HG03378 (cell line): ENCODE measurements around the gene DPCD.
"Not testable (repeated sequence)": the region's sequence is repeated elsewhere in the genome, so short reads cannot be mapped to it uniquely, and the experiment has no call there.

ENCODE experiments used
- ATAC-seq: cut with Tn5 transposase; IDR thresholded peaks from one replicate; pipeline ENCODE4 v1.9.1; 2021; ENCODE audit warnings: mild to moderate bottlenecking, moderate library complexity; ENCODE audit not compliant: unreplicated experiment

Gene DPCD

DNA sequence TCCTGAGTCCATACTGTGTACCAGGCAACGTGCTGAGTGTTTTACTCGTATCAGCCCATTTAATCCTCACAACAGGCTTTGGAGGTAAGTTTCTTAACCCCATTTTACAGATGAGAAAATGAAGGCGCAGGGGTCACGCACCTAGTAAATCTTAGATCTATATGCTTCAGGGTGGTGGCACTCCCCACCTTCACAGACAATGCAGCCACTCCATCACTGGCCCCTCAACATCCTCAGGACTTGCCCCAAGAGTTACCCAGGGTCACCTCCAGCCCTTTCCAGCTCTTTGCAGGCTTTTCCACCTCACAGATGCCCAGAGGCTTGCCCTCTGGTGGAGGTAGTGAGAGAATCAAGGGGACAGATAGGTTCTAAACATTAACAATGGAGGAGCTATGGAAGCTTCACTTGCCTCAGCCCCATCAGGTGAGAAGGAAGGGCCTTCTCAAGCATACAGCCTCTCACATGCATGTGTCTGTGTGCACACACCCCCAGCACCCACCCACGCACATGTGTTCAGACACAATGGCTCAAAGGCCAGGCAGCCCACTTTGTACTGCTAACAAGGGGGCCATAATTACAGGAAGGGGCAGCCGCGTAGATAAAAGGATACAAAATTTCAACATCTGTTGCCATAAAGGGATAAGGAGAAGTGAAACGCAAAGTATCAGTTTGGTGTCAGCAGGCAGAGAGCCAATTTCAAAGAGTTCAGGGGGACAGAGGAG lies 29.1 kb downstream of the DPCD start:
- no peak for ATAC-seq

DNA sequence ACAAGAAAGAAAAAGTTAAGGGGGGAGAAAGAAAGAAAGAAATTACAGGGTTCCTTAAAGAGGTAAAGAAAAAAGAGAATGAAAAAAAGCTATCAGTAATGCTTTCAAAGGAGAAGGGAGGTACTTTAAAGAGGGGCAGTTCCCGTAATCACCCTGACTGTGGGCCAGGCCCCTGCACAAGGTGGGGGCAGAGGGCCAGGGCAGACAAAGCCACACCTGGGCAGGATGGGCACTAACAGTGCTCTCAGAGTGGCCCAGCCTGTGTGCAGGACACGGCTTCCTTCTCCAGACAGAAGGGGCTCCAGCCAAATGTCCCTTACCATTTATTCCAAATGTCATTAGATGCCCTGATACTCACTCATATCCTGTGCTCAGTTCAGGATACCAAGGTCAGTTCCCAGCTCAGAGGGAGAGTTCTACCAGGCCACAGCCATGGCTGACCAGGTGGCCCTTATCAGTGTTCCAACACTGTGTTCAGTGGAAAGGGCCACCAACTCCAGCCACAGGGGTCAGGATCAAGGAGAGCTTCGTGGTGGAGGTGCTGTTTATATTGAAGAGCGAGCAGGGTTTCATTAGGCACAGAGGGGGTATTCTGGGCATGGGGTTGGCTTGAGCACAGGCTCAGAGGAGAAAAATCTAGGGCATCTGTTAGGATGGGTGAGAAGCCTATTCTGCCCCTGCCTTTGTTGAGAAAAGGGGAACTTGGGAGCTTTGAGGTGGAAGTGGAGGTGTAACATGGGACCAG lies 29.9 kb downstream of the DPCD start:
- ATAC-seq: no peak

DNA sequence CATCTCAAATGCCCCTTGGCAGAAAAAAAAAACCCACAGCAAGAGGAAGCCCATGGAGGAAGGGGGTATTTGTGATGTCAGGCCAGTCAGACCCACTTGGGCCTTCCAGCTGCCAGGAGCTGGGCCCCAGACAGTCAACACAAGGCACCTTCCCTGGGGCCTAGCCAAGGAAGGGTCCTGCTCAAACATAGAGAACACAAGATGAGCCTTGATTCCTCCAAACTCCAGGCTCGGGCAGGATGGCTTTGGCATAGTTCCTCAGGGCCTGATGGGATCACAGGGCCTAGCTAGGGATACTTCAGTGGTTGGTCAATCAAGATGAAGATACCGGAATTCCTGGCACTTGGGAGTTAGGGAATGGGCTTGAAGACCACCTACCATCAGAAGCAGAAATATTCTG lies 30.8 kb downstream of the DPCD start:
- no peak for ATAC-seq

DNA sequence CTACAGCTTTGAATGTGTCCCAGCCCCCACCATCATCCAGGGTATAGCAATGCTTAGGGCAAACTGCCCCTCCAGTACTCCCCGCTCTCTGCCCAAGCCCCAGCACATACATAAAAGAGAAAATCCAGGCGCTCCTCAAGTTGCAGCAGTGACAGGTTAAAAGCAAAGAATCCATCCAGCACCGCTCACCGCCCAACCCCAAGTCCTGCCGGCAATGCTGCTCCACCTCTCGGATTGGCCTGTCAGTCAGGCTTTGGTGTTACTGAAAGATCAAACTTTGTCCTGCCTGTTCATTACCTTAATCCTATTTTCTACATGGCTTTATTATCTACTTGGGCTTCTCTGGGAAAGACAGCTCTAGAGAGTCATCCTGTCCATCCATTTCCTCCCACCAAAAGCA lies 31.9 kb downstream of the DPCD start:
- ATAC-seq: no peak

DNA sequence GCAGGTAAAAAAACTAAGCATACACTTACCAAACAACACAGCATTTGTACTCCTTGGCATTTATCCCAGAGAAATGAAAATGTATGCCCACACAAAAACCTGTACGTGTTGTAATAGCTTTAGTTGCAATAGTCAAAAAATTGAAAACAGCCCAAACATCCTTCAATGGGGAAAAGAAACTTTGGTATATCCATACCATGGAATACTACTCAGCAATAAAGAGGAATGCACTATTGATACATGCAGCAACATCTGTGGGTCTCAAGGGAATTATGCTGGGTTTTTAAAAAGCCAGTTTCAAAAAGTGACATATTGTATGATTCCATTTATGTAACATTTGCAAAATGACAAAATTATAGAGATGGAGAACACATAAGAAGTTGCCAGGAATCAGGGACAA lies 35.4 kb downstream of the DPCD start:
- ATAC-seq: no peak

DNA sequence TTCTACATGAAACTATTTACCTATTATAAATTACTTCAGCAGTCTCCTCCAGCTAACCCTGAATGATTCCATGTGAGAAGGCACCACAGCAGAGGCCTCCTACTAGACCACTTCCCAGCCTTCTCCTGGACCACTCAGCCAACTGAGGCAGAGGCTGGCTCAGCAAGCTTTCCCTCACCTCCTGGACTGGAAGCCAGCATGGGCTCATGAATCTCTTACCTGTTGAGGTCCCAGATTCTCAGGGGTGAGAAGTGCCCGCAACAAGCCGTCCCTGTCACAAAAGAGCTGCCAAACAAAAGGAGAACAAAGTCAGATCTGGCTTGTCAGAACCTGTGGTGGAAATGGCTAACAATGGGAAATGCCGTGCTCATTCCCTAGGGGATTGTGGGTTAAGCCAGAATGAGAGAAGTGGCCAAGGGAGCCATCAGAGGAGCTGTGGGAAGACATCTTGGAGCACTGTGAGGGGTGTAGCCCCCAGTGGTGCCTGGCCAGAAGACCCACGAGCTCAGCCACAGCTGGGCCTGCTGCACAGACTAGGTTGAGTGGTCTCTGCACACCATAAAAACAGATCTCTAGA lies 36.5 kb downstream of the DPCD start:
- no peak for ATAC-seq

DNA sequence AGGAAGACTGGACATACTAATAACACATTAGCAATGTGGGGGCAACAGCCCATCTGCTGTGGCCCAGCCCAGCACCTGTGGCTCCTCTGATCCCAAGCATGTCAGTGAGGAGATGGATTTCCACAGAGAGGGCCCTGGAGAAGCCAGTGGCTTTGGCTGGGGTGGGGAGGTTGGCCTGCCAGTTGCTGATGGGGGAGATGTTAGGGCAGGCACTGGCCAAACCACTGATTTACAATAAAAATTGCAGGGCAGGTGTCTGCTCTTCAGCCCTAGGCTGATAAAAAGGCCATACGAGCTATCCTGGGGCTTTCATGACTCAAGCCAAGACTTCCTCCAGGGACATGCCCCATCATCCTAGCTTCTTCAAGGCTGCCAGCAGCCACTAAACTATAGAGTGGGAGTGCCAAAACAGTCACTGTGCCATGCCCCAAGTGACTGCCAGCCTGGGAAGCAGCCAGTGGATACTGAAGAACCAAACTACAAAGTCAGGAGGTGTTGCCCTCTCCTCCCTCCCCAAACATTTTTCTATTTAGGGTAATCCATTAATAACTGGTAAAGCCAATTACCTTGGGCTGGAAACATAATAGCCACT lies 37.8 kb downstream of the DPCD start:
- no peak for ATAC-seq

DNA sequence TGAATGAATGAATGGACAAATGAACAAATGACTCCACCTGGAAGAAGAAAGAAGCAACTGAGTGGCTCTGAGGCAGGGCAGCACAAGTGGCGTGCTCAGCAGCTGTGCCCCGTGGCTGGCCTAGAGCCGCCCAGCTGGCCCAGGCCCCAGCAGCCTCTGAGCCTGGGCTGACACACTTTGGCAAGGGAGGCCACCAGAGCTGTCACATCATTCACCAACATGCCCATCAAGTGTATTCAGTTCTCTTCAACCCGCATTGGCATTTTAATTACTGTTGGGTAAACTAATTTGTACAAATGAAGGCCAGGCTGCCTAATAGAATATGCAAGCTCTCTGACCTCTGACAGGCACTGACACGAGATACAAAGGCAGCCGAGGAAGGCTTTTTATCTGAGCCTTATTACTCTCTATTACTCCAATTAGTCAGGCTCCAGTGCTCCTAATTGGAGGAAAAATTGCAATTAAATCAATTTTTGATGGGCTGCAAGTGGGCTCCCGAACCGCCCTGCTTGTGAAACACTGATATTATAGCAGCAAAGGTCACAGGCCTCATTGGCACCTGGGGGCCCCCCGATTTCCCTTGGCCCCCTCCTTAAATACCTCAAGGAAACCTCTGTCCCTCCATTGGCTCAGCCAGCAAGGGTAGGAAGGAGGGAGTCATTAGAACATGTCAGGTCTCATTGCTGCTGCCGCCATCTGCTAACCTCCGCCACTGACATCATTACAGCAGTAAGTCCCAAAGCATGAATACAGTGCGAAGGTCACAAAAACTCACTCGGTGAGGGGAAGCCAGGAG lies 41.9 kb downstream of the DPCD start:
- ATAC-seq: no peak

DNA sequence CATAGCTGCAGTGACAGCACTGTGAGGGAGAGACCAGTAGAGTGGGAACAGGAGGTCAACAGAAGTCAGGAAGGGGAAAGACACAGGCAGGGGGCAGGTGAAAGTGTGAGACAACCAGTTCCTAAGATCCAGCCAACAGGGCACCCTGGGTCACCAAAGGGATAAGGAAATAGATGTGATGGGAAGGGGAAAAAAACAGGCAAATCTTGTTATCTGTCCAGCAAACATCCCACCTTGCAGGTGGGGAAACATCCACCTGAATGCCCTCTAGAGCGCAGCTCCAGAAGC lies 42.5 kb downstream of the DPCD start:
- ATAC-seq: no peak

DNA sequence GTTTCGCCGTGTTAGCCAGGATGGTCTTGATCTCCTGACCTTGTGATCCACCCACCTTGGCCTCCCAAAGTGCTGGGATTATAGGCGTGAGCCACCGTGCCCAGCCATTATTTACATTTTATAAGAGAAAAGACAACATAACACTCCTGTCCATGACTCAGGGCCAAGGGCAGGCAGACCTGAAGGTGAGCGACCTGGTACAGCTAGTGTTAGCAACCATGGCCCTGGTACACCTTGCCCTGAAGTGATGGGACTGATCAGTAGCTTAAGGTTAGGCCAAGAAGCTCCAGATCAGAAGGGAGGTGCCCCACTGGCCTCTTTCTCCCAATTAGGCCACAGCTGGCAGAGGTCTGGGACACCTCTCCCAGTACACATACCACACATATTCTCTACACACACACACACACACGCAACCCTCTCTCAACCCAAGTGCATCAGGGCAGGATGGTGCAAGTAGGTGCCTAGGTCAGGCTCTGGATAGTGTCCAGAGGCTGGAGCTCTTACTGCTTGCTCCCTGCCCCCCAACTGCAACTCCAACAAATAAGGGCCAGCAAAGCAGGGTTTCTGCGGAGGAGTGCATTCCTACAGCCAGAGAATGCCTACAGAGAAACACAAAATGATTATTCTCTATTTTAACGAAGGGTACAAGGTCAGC lies 43.8 kb downstream of the DPCD start:
- ATAC-seq: no peak

DNA sequence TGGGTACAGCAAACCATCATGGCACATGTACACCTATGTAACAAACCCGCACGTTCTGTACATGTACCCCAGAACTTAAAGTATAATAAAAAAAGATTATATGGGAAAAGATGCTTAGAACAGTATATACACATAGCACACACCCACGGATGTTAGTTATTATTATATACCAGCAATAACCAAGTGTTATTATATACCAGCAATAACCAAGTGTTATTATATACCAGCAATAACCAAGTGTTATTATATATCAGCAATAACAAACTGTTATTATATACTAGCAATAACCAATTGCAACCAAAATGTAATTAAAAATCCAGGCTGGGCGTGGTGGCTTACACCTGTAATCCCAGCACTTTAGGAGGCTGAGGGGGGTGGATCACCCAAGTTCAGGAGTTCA lies 45.4 kb downstream of the DPCD start:
- ATAC-seq: not testable (repeated sequence)

DNA sequence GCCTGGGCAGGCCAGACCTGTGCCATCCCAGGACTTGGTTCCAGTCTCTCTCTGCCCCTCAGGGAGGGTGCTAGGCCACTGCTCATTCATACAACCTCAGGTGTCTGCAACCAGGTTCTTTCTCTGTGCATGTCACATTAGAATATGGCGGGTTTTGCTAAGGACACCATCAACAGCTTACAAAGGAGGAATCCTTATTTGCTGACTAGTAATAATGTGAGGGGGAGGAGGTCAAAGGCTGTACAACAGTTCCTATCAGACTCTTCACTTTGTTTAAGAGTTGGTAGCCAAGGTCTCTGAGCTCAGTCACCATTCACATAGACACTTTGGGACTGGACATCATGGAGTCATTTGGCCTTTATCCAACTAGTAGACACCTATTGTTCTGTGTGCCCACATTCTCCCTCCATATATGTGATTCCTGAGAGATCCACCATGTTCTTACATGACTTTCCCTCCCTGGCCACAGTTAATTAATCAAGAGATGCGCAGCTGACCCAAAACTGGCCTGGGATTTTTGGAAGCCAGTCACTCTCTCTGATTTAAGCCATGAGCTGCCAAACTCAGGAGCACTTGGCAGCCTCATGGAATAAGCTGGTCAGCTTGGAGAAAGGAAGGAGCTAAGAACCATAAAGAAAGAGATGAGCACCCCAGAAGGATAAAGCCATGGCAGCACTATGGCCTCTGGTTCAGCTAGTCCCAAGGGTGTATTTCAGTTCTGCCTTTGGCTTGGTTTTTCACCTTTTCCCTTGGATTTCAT lies 51.2 kb downstream of the DPCD start:
- no peak for ATAC-seq

DNA sequence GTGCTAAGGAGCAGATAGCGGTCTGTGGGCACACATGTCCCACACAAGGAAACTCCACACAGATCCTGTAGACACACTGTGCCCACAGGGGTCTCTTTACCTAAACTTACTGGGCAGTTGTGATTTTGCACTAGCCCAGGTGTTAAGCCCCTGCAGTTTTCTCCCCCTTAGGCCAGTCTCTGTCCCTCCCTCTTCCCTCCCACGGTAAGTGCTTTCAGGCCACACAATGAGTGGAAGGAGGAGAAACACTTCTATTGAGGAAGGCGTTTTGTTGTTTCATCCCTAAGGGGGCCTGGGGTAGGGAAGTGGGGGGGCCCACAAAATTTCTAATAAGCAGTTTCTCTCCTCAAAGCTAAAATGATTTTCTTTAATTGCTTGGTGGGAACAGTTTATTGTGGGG lies 55.4 kb downstream of the DPCD start:
- no peak for ATAC-seq

DNA sequence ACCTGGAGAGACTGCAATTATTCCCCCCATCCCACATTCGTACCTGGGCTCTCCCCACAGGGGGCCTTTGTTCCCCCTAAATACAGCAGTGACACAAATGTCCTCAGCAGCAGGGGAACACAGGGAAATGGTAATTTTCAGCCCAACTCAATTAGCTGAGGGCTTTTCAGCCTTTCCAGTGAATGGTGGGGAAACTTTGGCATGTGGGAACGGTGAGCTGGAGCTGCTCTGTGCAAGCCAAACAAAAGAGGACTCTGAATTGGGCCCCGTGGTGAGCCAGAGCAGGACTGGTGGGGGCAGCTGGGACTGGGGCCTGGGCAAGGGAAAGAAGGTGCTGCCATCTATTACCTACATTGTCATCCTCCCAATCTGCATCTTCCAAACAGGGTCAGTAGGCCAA lies 55.9 kb downstream of the DPCD start:
- ATAC-seq: no peak

DNA sequence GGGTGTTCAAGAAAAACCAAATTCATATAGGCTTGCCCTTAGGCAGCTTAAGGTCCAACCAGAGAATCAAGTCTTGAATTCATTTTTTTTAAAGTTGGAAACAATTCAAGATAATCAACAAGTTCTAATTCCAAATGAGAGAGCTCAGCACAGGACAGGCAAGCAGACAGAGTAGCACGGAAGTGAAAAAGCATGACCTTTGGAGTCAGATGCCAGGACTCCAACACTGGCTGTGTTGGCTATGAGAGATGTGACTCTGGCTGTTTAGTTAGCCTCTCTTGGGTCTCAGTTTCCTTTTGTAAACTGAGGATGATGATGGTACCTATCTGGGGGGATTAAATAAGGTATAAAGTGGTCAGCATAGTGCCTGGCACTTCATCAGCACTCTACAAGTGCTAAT lies 57.5 kb downstream of the DPCD start:
- no peak for ATAC-seq

DNA sequence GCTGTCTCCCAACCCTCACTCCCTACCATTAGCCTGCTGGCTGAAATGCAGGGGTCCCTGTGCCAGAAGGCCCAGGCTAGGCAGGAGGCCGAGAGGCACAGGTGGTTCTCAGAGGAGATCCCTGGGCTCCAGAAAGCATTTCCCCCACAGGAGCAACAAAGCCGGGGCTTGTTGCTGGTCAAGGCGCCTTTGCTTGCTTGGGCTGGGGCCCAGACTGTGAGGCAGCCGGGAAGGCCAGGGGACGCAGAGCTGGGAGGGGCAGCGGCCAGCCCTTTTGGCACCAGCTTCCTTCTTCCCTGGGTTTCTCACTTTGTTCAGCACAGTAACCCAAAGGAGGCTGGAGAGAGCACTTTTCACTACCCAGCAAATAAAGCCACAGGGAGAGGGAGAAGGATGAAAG lies 58.2 kb downstream of the DPCD start:
- no peak for ATAC-seq

DNA sequence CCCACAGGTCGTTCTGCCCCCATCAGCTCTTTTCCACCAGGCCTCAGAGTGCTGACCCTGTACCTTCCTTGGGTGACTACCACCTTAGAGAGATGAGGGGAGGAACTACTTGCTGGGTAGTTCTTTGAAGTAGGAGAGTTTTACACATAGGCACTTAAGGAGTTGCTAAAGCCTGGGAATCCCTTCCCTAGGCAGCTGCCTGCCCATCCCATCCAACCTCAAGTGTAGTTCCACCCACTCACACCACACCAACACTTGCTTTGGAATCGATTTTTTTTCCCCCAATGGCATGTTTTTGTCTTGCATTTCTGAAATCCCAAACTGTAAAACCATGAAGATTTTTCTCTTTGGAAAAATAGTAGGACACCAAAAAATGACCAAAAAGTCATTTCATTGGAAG lies 59.1 kb downstream of the DPCD start:
- ATAC-seq: no peak

DNA sequence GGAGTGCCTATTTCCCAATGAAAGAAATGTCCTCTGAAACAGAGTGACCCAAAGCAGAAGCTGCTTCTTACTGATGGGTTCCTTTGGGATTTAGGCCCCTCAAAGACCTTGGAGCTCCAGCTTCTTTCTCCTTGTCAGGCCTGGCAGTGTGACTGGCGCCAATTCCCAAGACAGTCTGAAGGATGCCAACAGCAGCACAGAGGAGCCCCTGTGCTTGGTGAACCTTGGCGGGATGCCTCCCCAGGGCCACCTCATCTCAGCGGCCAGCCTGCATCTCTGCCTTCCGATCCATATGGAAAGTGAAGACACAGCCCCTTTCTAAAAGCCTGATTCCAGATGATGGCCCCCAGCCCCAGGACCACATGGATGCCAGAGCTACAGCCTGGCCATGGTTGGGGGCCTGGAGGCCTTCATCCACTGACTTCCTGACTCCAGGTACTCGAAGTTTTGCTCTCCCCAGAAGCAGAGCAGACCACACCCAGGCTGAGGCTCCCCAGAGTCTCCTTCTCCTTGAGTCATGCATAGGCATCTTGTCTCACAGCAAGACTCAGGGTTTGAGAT lies 61.5 kb downstream of the DPCD start:
- ATAC-seq: no peak

DNA sequence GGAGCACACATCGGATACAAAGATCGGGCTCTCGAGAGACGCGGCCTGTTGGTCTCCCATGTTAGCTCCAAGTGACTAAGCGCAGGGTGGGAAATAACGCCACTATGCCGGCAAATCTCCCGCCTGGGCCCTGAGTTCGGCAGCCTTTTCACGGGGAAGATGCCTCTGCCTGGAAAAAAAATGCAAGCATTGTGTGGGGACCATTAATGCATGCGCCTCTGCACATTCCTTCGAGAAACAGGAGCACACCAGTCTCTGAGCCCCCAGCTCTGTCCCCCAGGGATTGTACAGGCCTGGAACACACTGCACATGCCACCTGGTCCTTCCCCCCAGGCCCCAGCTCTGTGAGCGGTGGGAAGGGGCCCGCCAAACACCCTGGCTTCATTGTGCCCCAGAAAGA lies 62.7 kb downstream of the DPCD start:
- no peak for ATAC-seq

DNA sequence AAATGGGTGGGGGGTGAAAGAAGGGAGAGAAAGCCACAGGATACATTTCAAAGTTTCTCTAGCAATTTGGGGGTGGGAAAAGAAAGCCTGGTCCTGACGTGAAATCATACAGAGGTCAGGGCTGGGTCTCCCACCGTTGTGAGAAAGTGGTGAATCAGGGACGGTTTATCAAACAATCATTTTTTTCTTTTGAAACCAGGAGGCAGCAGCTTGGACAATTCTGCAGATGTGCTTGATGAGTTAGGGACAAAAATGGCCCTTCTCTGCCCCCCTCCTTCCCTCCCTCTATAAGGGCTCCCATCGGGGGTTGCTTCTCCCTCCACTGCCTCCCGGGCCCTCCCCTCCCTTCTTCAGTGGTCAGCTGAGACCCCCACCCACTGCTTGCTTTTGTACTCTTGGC lies 63.2 kb downstream of the DPCD start:
- no peak for ATAC-seq
